ENCODE results near the gene PM20D1. TPM values are rescaled to one million over a fixed set of nuclear protein-coding genes. Genes with fewer than 3 reads are reported as not detected.
"Not testable (repeated sequence)": the region's sequence is repeated elsewhere in the genome, so short reads cannot be mapped to it uniquely, and the experiment has no call there.

Gene PM20D1
- total and polyA plus RNA-seq, 5 donors from 2014 or later = 2.3 to 3.9 (median 3.8) TPM

- H3K9me3 Mint-ChIP-seq; H3K4me1 ChIP-seq (ENCODE audit: control insufficient read depth, insufficient read depth, low read length, poor library complexity, severe bottlenecking); ATAC-seq (ENCODE audit: low read depth in 2 of 2); H3K36me3 Mint-ChIP-seq; H3K36me3 ChIP-seq (ENCODE audit: control insufficient read depth, insufficient read depth, low read length); H3K4me3 ChIP-seq (ENCODE audit: low read depth, low read length); H3K27me3 ChIP-seq (ENCODE audit: control insufficient read depth, insufficient read depth, low read length); H3K27ac ChIP-seq (ENCODE audit: insufficient read depth, low read length, poor library complexity, severe bottlenecking); H3K27me3 Mint-ChIP-seq; H3K9me3 ChIP-seq (ENCODE audit: control insufficient read depth in 2 of 2, low read length in 2 of 2): not testable (repeated sequence)
- Mint-ChIP-seq H3K4me1 (peaks cover 0 to 12% (median 2%) of the 10 kb centered on the region in 4 donors), H3K27ac (peak overlapping the region in 2 of 3 donors; percentile 11 to 42), H3K4me3 (peak overlapping the region in 3 of 4 donors; percentile 4 to 71 (median 16))
- peak in 2 of 3 donors; percentile 9 to 52 for DNase-seq
Measured at GRCh38 chr1:205889006-205889405, 39.1 kb upstream of the PM20D1 start.

- Histone ChIP-seq H3K4me1 (ENCODE audit: control insufficient read depth, insufficient read depth, low read length, poor library complexity, severe bottlenecking) (peaks cover 2% of the 10 kb centered on the region), H3K9me3 (ENCODE audit: control insufficient read depth in 2 of 2, low read length in 2 of 2) (peaks cover 7 to 10% of the 10 kb centered on the region in 2 experiments), H3K27ac (ENCODE audit: insufficient read depth, low read length, poor library complexity, severe bottlenecking) (no peak overlapping the region), H3K36me3 (ENCODE audit: control insufficient read depth, insufficient read depth, low read length) (no peaks in the 10 kb centered on the region), H3K4me3 (ENCODE audit: low read depth, low read length) (no peak overlapping the region), H3K27me3 (ENCODE audit: control insufficient read depth, insufficient read depth, low read length) (peaks cover 3% of the 10 kb centered on the region)
- ATAC-seq (ENCODE audit: low read depth in 2 of 2) (no peak), DNase-seq (no peak)
- Mint-ChIP-seq H3K4me3 (no peak overlapping the region), H3K27ac (no peak overlapping the region), H3K36me3 (no peaks in the 10 kb centered on the region), H3K9me3 (peaks cover 0 to 24% (median 4%) of the 10 kb centered on the region in 7 donors), H3K27me3 (peaks cover 24% of the 10 kb centered on the region), H3K4me1 (peaks cover 0 to 4% (median under 1%) of the 10 kb centered on the region in 4 donors)
Measured at GRCh38 chr1:205883792-205884191, 33.9 kb upstream of the PM20D1 start.

- no peak for ATAC-seq (ENCODE audit: low read depth in 2 of 2)
- no peak overlapping the region for H3K4me3 ChIP-seq (ENCODE audit: low read depth, low read length)
- Mint-ChIP-seq H3K27me3 (peaks cover 32% of the 10 kb centered on the region), H3K27ac (no peak overlapping the region), H3K4me3 (no peak overlapping the region), H3K36me3 (no peaks in the 10 kb centered on the region), H3K9me3 (peaks cover 2 to 34% (median 8%) of the 10 kb centered on the region in 7 donors), H3K4me1 (no peaks in the 10 kb centered on the region)
- no peaks in the 10 kb centered on the region for H3K36me3 ChIP-seq (ENCODE audit: control insufficient read depth, insufficient read depth, low read length)
- H3K4me1 ChIP-seq (ENCODE audit: control insufficient read depth, insufficient read depth, low read length, poor library complexity, severe bottlenecking) = no peaks in the 10 kb centered on the region
- no peak for DNase-seq
- H3K27me3 ChIP-seq (ENCODE audit: control insufficient read depth, insufficient read depth, low read length) = peaks cover 6% of the 10 kb centered on the region
- H3K9me3 ChIP-seq (ENCODE audit: control insufficient read depth in 2 of 2, low read length in 2 of 2) = peaks cover 7 to 18% of the 10 kb centered on the region in 2 experiments
- no peak overlapping the region for H3K27ac ChIP-seq (ENCODE audit: insufficient read depth, low read length, poor library complexity, severe bottlenecking)
Measured at GRCh38 chr1:205880923-205881322, 31.0 kb upstream of the PM20D1 start.

GRCh38 chr1:205879974-205880373 is 30.0 kb upstream of the PM20D1 start:
- no peaks in the 10 kb centered on the region for H3K4me1 ChIP-seq (ENCODE audit: control insufficient read depth, insufficient read depth, low read length, poor library complexity, severe bottlenecking)
- Mint-ChIP-seq H3K27ac (no peak overlapping the region), H3K9me3 (peaks cover 2 to 34% (median 8%) of the 10 kb centered on the region in 7 donors), H3K4me3 (no peak overlapping the region), H3K27me3 (peaks cover 32% of the 10 kb centered on the region), H3K36me3 (no peaks in the 10 kb centered on the region), H3K4me1 (no peaks in the 10 kb centered on the region)
- ATAC-seq (ENCODE audit: low read depth in 2 of 2) = no peak
- H3K27ac ChIP-seq (ENCODE audit: insufficient read depth, low read length, poor library complexity, severe bottlenecking) = no peak overlapping the region
- no peak overlapping the region for H3K4me3 ChIP-seq (ENCODE audit: low read depth, low read length)
- H3K9me3 ChIP-seq (ENCODE audit: control insufficient read depth in 2 of 2, low read length in 2 of 2) = peaks cover 7 to 18% of the 10 kb centered on the region in 2 experiments
- no peaks in the 10 kb centered on the region for H3K36me3 ChIP-seq (ENCODE audit: control insufficient read depth, insufficient read depth, low read length)
- H3K27me3 ChIP-seq (ENCODE audit: control insufficient read depth, insufficient read depth, low read length) = peaks cover 6% of the 10 kb centered on the region
- no peak for DNase-seq

GRCh38 chr1:205878026-205878425 is 28.1 kb upstream of the PM20D1 start:
- DNase-seq (no peak), ATAC-seq (ENCODE audit: low read depth in 2 of 2) (no peak)
- Histone ChIP-seq H3K4me1 (ENCODE audit: control insufficient read depth, insufficient read depth, low read length, poor library complexity, severe bottlenecking) (no peaks in the 10 kb centered on the region), H3K27me3 (ENCODE audit: control insufficient read depth, insufficient read depth, low read length) (peaks cover 6% of the 10 kb centered on the region), H3K27ac (ENCODE audit: insufficient read depth, low read length, poor library complexity, severe bottlenecking) (no peak overlapping the region), H3K36me3 (ENCODE audit: control insufficient read depth, insufficient read depth, low read length) (no peaks in the 10 kb centered on the region), H3K9me3 (ENCODE audit: control insufficient read depth in 2 of 2, low read length in 2 of 2) (peaks cover 7 to 21% of the 10 kb centered on the region in 2 experiments), H3K4me3 (ENCODE audit: low read depth, low read length) (no peak overlapping the region)
- no peaks in the 10 kb centered on the region for H3K4me1 Mint-ChIP-seq
- H3K4me3 Mint-ChIP-seq = no peak overlapping the region
- peaks cover 2 to 34% (median 8%) of the 10 kb centered on the region in 7 donors for H3K9me3 Mint-ChIP-seq
- H3K27ac Mint-ChIP-seq = peak overlapping the region in 1 of 3 donors; percentile 43
- H3K27me3 Mint-ChIP-seq = peaks cover 32% of the 10 kb centered on the region
- no peaks in the 10 kb centered on the region for H3K36me3 Mint-ChIP-seq

GRCh38 chr1:205873148-205873547 is 23.2 kb upstream of the PM20D1 start:
- not testable (repeated sequence) for DNase-seq; H3K4me3 Mint-ChIP-seq; ATAC-seq (ENCODE audit: low read depth in 2 of 2); H3K36me3 Mint-ChIP-seq; H3K4me1 ChIP-seq (ENCODE audit: control insufficient read depth, insufficient read depth, low read length, poor library complexity, severe bottlenecking); H3K9me3 ChIP-seq (ENCODE audit: control insufficient read depth in 2 of 2, low read length in 2 of 2); H3K27me3 Mint-ChIP-seq; H3K27ac ChIP-seq (ENCODE audit: insufficient read depth, low read length, poor library complexity, severe bottlenecking); H3K36me3 ChIP-seq (ENCODE audit: control insufficient read depth, insufficient read depth, low read length); H3K27me3 ChIP-seq (ENCODE audit: control insufficient read depth, insufficient read depth, low read length); H3K27ac Mint-ChIP-seq; H3K4me1 Mint-ChIP-seq; H3K4me3 ChIP-seq (ENCODE audit: low read depth, low read length)
- peaks cover 2 to 10% (median 4%) of the 10 kb centered on the region in 7 donors for H3K9me3 Mint-ChIP-seq

GRCh38 chr1:205870236-205870635 is 20.3 kb upstream of the PM20D1 start:
- H3K4me3 Mint-ChIP-seq = no peak overlapping the region
- no peaks in the 10 kb centered on the region for H3K36me3 ChIP-seq (ENCODE audit: control insufficient read depth, insufficient read depth, low read length)

GRCh38 chr1:205861540-205861939 is 11.6 kb upstream of the PM20D1 start:
- H3K4me1 ChIP-seq (ENCODE audit: control insufficient read depth, insufficient read depth, low read length, poor library complexity, severe bottlenecking) = no peaks in the 10 kb centered on the region
- no peak overlapping the region for H3K4me3 ChIP-seq (ENCODE audit: low read depth, low read length)
- no peak overlapping the region for H3K27ac ChIP-seq (ENCODE audit: insufficient read depth, low read length, poor library complexity, severe bottlenecking)
- Mint-ChIP-seq H3K27me3 (no peaks in the 10 kb centered on the region), H3K9me3 (peaks cover 0 to 9% (median 2%) of the 10 kb centered on the region in 7 donors), H3K27ac (no peak overlapping the region), H3K36me3 (no peaks in the 10 kb centered on the region), H3K4me1 (peaks cover 0 to 7% (median 5%) of the 10 kb centered on the region in 4 donors), H3K4me3 (no peak overlapping the region)
- no peaks in the 10 kb centered on the region for H3K36me3 ChIP-seq (ENCODE audit: control insufficient read depth, insufficient read depth, low read length)
- peaks cover 0 to 11% of the 10 kb centered on the region in 2 experiments for H3K9me3 ChIP-seq (ENCODE audit: control insufficient read depth in 2 of 2, low read length in 2 of 2)
- peaks cover 6% of the 10 kb centered on the region for H3K27me3 ChIP-seq (ENCODE audit: control insufficient read depth, insufficient read depth, low read length)
- DNase-seq (no peak), ATAC-seq (ENCODE audit: low read depth in 2 of 2) (no peak)

More at GRCh38 chr1:205870236-205870635, 20.3 kb upstream of the PM20D1 start:
- H3K4me3 ChIP-seq (ENCODE audit: low read depth, low read length) = no peak overlapping the region
- DNase-seq (no peak), ATAC-seq (ENCODE audit: low read depth in 2 of 2) (no peak)
- Mint-ChIP-seq H3K36me3 (no peaks in the 10 kb centered on the region), H3K27me3 (peaks cover 9% of the 10 kb centered on the region), H3K4me1 (no peaks in the 10 kb centered on the region), H3K9me3 (peaks cover 0 to 8% (median 0%) of the 10 kb centered on the region in 7 donors), H3K27ac (no peak overlapping the region)
- H3K27ac ChIP-seq (ENCODE audit: insufficient read depth, low read length, poor library complexity, severe bottlenecking) = no peak overlapping the region
- H3K9me3 ChIP-seq (ENCODE audit: control insufficient read depth in 2 of 2, low read length in 2 of 2) = peaks cover 0 to 3% of the 10 kb centered on the region in 2 experiments
- no peaks in the 10 kb centered on the region for H3K4me1 ChIP-seq (ENCODE audit: control insufficient read depth, insufficient read depth, low read length, poor library complexity, severe bottlenecking)
- no peaks in the 10 kb centered on the region for H3K27me3 ChIP-seq (ENCODE audit: control insufficient read depth, insufficient read depth, low read length)

All from CD4-positive, CD25-positive, alpha-beta regulatory T cell (primary cell).